ENCODE measurements around the gene PLEKHM2.

PLEKHM2 gene

GRCh38 chr1:15761366-15762128 lies 77.4 kb downstream of the PLEKHM2 start:
- TF ChIP-seq POLR2A (IDR thresholded peaks at IDR 0.05; ENCODE audit: low read length) (no peak), GATA1 (IDR thresholded peaks at IDR 0.05; ENCODE audit: low read depth, low read length) (no peak)
- peak; percentile 35 to 66 for DNase-seq

GRCh38 chr1:15762546-15762945 lies 78.4 kb downstream of the PLEKHM2 start:
- TF ChIP-seq POLR2A (IDR thresholded peaks at IDR 0.05; ENCODE audit: low read length) (no peak), GATA1 (IDR thresholded peaks at IDR 0.05; ENCODE audit: low read depth, low read length) (no peak)
- no peak for DNase-seq

- no peak for DNase-seq
- TF ChIP-seq GATA1 (IDR thresholded peaks at IDR 0.05; ENCODE audit: low read depth, low read length) (no peak), POLR2A (IDR thresholded peaks at IDR 0.05; ENCODE audit: low read length) (no peak)
Measured at GRCh38 chr1:15764269-15764764, 80.2 kb downstream of the PLEKHM2 start.

- TF ChIP-seq POLR2A (IDR thresholded peaks at IDR 0.05; ENCODE audit: low read length): no peak
- no peak for DNase-seq
Measured at GRCh38 chr1:15764890-15765289, 80.8 kb downstream of the PLEKHM2 start.

GRCh38 chr1:15765495-15766194 lies 81.5 kb downstream of the PLEKHM2 start:
- no peak for DNase-seq
- TF ChIP-seq POLR2A (IDR thresholded peaks at IDR 0.05; ENCODE audit: low read length) (no peak), GATA1 (IDR thresholded peaks at IDR 0.05; ENCODE audit: low read depth, low read length) (no peak)

GRCh38 chr1:15767941-15768340 lies 83.8 kb downstream of the PLEKHM2 start:
- TF ChIP-seq GATA1 (IDR thresholded peaks at IDR 0.05; ENCODE audit: low read depth, low read length) (no peak), POLR2A (IDR thresholded peaks at IDR 0.05; ENCODE audit: low read length) (no peak)
- no peak for DNase-seq

- TF ChIP-seq POLR2A (IDR thresholded peaks at IDR 0.05; ENCODE audit: low read length) (no peak), GATA1 (IDR thresholded peaks at IDR 0.05; ENCODE audit: low read depth, low read length) (no peak)
- DNase-seq: no peak
Measured at GRCh38 chr1:15768388-15768787, 84.3 kb downstream of the PLEKHM2 start.

GRCh38 chr1:15770313-15770962 lies 86.3 kb downstream of the PLEKHM2 start:
- DNase-seq: no peak
- no peak for TF ChIP-seq POLR2A (IDR thresholded peaks at IDR 0.05; ENCODE audit: low read length)
- TF ChIP-seq GATA1 (IDR thresholded peaks at IDR 0.05; ENCODE audit: low read depth, low read length): no peak

GRCh38 chr1:15771836-15772515 lies 87.9 kb downstream of the PLEKHM2 start:
- DNase-seq: no peak
- TF ChIP-seq GATA1 (IDR thresholded peaks at IDR 0.05; ENCODE audit: low read depth, low read length) (no peak), POLR2A (IDR thresholded peaks at IDR 0.05; ENCODE audit: low read length) (no peak)

GRCh38 chr1:15775706-15776105 lies 91.6 kb downstream of the PLEKHM2 start:
- TF ChIP-seq POLR2A (IDR thresholded peaks at IDR 0.05; ENCODE audit: low read length): no peak
- no peak for TF ChIP-seq GATA1 (IDR thresholded peaks at IDR 0.05; ENCODE audit: low read depth, low read length)
- no peak for DNase-seq

GRCh38 chr1:15777909-15778707 lies 94.0 kb downstream of the PLEKHM2 start:
- TF ChIP-seq GATA1 (IDR thresholded peaks at IDR 0.05; ENCODE audit: low read depth, low read length): no peak
- TF ChIP-seq POLR2A (IDR thresholded peaks at IDR 0.05; ENCODE audit: low read length): no peak
- DNase-seq: no peak
